Hematopoietic multipotent progenitor cell treated with erythropoietin and hydrocortisone succinate and interleukin-3 and kit ligand, for 15 days (in vitro differentiated cells): ENCODE measurements around the gene SIX5.
"Not testable (repeated sequence)": the region's sequence is repeated elsewhere in the genome, so short reads cannot be mapped to it uniquely, and the experiment has no call there.

ENCODE experiments used
- DNase-seq: peaks from one replicate; pipeline ENCODE4 v3.0.0-alpha.2; 2015; ENCODE audit warnings: low spot score

SIX5 gene

GRCh38 chr19:45768984-45769782 is at the start of gene SIX5:
TSS of gene SIX5 (minus strand) at chr19:45769252. CDS start at chr19:45768844, 408 bp downstream.
- peak; percentile 96 for DNase-seq

DNA sequence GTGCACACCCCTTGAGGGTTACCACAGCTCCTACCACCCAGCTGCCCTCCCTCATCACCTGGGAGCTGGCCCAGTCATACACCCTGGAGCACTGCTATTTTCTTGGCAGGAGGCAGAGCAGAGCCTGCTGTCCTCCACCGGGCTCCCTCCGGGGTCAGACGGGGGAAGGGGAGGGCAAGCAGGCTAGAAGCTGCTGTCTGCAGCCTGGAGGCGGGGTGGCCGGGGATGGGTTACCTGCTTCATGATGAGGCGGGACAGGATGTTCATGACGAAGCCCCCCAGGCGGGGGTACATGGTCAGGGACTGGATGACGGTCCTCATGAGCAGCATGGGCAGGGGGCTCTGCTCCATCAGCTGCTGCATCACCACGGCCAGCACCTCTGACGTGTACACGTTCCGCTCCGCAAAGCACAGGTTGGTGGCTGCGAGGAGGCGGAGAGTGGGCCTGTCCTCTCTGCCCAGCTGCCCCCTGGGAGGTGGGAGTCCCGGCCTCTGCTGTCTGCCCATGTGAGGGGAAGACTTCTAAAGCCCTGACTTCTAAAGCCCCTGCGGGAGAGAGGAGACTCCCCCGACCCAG is 48.8 kb upstream of the SIX5 start:
- DNase-seq, result no peak

DNA sequence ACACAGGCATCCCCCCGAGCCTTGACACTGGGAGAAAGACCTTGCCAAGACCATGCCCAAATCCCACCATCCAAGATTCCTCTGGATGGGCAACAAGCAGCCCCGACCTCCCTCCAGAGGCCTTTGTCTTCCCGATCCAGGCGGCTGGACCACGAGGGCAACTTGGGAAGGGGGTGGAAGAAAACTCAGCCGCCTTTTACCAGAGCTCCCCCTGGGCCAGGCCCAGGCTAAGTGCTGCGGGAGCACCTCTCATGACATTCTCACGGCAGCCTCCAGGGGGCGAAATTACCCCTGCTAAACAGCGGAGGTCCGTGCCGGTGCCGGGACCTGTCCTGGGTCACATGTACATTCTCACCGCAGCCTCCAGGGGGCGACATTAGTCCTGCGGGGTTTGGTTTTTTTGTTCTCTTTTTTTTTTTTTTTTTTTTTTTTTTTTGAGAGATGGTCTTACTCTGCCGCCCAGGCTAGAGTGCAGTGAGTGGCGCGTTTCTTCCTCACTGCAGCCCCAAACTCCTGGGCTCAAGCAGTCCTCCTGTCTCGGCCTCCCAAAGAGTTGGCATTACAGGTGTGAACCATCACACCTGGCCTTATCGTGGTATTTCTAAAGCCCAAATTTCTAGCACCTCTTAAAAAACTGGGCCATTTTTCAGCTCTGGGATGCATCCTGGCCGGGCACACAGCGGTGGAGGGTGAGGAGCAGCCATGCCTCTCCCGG is 48.1 kb upstream of the SIX5 start:
- peak; percentile 95 for DNase-seq

- DNase-seq, result no peak
Observed at GRCh38 chr19:45816236-45817009, 47.4 kb upstream of the SIX5 start.

DNA sequence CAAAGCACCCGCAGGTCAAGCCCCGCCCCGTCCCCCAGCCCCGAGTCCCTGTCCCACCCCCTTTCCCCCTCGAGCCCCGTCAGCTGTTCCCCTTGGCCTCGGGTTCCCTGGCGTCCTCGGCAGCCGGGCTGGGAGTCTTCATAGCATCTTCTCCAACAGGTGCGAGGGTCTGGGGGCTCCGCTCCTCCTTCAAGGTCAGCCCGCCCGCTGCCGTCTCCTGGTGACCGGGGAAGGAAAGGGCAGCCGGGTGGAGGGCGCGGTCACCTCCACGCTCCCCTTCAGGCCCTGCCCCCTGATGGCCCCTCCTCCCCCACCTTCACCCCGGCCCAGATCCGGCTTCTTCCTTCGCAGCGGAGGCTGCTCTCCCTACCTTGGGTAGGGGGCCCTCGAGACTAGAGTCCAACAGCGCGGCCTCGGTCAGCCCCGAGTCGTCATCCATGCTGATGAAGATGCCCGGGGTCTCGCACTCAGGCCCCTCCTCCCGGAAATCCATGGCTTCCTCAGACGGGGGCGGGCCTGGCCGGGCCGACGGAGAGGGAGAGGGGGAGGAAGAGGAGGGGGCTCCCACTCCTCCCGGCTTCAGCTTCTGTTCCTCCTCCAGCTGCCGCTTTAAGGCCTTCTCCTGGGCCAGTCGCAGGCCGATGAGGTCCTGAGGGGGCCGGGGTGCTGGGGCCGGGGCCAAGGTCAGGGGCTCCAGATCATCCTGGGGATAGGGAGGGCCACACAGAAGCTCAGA is 46.6 kb upstream of the SIX5 start:
- no peak for DNase-seq

DNA sequence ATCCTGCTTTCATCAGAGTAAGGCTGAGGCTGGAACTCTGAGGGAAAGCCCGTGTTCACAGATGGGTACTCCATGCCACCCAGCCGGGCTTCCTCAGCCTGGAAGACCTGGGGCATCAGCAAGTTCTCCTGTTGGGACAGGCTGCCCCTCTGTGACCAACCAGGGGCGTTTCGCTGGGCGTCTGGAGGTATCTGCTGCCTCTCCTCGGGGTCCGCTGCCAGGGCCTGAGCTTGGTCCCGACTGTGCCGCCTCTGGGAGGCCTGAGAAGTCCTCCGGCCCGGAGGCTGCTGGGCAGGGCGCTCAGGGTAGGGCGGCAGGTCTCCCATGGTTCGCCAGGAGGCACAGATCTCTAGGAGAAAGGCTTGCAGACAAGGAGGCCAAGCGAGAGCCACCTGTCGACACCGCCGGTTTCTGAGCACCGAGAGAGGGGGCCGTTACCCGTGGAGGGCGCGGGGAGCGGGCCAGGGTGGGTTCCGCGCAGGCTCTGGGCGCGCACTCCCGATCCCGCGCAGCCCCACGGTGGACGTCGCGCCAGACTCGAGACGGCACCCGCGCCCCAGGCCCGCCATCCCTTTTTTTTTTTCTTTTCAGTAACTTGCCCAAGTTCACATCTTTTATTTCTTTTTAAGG is 45.9 kb upstream of the SIX5 start, which contains the start of gene RSPH6A:
RSPH6A (minus strand) TSS at position 458 of the 630 bp plus-strand sequence; CDS start at position 326, 132 bp downstream.
- no peak for DNase-seq

- no peak for DNase-seq
Observed at GRCh38 chr19:45814166-45814780, 45.2 kb upstream of the SIX5 start.

GRCh38 chr19:45812297-45812696 is 43.2 kb upstream of the SIX5 start:
- no peak for DNase-seq

DNA sequence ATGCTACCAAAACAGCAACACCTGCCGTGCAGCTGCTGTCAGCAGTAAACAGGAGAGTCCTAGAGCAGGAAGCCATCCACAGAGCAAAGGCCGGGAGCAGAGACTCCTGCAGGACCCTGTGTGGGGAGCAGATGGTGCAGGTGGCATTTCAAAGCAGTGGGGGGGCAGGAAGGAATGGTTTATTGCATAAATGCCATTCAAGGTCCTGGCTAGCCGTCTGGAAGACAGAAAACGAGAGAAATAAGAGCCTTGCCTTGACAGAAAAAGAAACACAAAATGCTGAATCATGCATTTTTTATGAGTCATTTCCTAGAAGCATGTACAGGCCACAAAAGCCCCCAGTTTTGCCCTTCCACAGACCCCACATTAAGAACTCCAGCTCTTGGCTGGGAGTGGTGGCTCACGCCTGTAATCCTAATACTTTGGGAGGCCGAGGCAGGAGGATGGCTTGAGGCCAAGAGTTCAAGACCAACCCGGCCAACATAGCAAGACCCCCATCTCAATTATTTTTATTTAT is 40.6 kb upstream of the SIX5 start:
- DNase-seq, result peak; percentile 19

- DNase-seq, result no peak
Observed at GRCh38 chr19:45805719-45806118, 36.7 kb upstream of the SIX5 start.

GRCh38 chr19:45804959-45805230 is 35.8 kb upstream of the SIX5 start:
- DNase-seq, result no peak

DNA sequence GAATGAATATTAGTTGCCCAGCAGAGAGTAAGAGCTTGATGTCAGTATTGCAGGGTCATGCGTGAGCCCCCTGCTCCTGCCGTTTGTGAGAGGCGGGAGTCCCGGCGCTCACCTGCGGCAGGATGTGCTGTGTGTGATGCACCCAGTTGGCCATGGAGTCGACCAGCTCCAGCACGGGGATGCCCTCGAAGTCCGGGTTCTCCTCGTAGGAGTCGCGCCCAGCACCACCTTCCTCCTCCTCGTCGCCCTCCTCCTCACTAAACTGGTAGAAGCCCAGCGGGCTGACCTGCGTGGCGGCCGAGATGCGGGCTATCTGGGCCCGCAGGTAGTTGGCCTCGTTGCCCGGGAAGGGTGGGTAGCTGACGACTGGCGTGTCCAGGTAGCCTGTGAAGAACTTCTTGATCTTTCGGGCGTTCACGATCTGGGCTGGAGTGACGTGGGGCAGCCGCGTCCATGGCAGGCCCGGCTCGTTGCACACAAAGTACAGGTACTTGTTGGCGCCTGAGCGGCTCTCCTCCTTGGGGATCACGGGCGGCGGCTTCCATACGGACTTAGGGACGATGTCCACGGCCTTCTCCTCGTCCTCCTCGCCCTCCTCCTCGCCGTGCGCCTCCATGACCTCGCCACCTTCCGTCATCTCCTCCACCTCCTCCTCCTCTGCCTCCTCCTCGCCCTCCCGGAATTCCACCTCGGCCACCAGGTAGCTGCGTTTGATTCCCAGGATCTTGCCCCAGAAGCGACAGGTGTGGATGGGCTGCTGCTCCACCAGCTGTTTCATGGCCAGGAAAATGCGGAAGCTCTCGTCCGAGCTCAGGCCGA is 35.3 kb upstream of the SIX5 start:
- DNase-seq, result no peak

DNA sequence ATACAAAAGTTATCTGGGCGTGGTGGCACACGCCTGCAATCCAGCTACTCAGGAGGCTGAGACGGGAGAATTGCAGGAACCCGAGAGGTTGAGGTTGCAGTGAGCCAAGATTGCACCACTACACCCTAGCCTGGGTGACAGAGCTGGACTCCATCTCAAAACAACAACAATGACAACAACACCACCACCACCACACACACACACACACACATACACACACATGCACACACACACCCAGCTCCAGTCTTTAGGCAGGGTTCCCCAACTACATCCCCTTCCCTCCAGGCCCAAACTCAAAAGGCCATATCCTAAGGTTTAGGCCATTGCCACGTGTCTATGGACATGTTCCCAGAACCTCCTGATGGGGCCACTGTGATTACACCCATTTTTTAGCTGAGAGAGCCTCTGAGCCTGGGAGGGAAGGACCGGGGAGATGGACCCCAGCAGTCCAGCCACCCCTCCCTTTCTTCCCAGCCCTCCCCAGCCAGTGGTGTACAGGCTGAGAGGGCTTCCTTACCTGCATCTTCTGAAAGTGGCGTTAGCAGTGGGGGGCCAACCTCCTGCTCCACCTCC is 32.6 kb upstream of the SIX5 start:
- no peak for DNase-seq

DNA sequence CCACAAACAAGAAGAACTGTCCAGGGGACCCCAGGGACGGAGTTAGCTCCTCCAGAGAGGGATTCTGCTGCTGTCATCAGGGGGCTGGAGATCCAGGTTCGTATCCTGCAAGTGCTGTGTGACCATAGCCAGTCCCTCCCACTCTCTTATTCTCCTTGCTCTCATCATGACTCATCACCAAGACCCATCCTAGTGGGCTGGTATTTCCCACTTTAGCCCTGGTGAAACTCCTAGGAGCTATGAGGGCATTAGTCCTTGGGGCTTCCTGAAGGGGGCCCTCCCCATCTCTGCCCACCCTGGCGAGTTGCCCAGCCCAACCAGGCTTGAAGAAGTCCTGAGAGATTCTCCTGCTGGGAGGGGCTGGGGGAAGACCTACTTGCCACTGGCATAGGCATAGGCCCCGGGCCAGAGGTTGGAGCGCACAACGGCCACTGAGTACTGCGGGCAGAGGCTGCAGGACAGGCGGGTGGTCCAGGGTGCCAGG is 31.1 kb upstream of the SIX5 start:
- no peak for DNase-seq

- not testable (repeated sequence) for DNase-seq
Observed at GRCh38 chr19:45799541-45799940, 30.5 kb upstream of the SIX5 start.

DNA sequence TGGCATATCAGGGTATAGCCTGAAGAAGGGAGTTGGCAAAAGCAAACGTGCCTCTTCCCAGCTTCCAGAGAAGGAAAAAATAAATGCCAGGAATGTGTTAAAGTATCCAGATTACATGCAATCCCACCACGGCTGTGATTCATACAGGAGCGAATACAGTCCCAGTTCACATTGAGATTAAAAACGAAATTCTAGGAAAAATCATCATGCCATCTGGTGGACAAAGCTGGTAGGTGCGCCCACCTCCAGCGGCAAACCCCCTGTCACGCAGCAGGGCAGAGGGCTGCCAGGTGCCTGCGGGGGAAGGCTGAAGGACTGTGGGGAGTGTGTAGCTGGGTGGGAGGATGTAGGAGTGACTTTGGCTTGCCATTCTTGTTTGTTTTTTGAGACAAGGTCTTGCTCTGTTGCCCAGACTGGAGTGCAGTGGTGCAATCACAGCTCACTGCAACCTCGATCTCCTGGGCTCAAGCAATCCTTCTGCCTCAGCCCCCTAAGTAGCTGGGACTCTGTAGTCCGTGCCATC is 30.0 kb upstream of the SIX5 start:
- DNase-seq, result peak; percentile 61

GRCh38 chr19:45794627-45795026 is 25.6 kb upstream of the SIX5 start:
- no peak for DNase-seq

DNA sequence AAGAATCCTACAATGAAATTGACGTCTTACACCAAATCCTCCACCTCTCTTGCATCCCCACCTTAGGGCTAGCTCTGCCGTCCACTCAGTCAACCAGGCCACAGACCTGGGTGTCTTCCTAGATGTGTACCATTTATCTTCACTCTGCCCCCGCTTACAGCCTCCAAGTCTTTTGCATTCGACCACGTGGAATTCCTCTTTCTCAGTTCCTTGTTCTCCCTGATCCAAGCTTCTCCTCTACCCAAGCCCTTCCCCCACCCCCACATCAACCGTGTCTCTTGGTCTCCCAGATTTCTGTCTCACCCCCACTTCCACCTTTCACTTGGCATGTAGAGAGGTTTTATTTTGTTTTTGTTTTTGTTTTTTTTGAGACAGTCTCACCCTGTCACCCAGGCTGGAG is 24.8 kb upstream of the SIX5 start:
- DNase-seq, result no peak

- no peak for DNase-seq
Observed at GRCh38 chr19:45793178-45793564, 24.1 kb upstream of the SIX5 start.
